Peyer's patch (tissue), 4 donors: Measurements from ENCODE around the gene RBP5.

Experiments used
- CTCF ChIP-seq, 6 experiments: fragments of 450-650 bp in 4 of 6; fragments of 200-600 bp in 2 of 6; sonication (generic) in 1 of 6; IDR thresholded peaks; one replicate each; pipeline ENCODE4 v1.5.1; 2017 to 2019; ENCODE audit warnings: antibody characterized with exemption in 6 of 6, mild to moderate bottlenecking in 3 of 6, moderate library complexity in 1 of 6
- POLR2A ChIP-seq, 2 donors: fragments of 450-650 bp; IDR thresholded peaks; one replicate each; pipeline ENCODE4 v1.5.1; 2017; ENCODE audit warnings: antibody characterized with exemption in 2 of 2, mild to moderate bottlenecking in 2 of 2, moderate library complexity in 2 of 2

GRCh38 chr12:7102582-7102981, 26.1 kb downstream of the RBP5 start:
- TF ChIP-seq CTCF (IDR thresholded peaks at IDR 0.05) (no peak), POLR2A (IDR thresholded peaks at IDR 0.05) (no peak)
